Left renal cortex interstitium (tissue), 4 donors: ENCODE results near the gene DSCAML1. TPM values are rescaled to one million over a fixed set of nuclear protein-coding genes. Genes with fewer than 3 reads are reported as not detected.

ENCODE experiments used
- polyA plus RNA-seq, 4 donors: library from polyadenylated mRNA; unstranded; fragments of 120-200 nt; gene quantifications; one replicate each; pipeline ENCODE4 v1.2.1, GENCODE V29; 2013; ENCODE audit not compliant: insufficient read length in 4 of 4

DSCAML1 gene
- polyA plus RNA-seq, 4 donors: 1.3 to 4.0 (median 2.0) TPM

Other genes with a start within 250 kb of the DSCAML1 start
- 100 to 1,000 TPM; 486 to 549 (median 495) TPM for gene FXYD2, start 27.5 kb upstream of the DSCAML1 start, polyA plus RNA-seq
- 100 to 1,000 TPM; 122 to 150 (median 143) TPM for gene FXYD6, start 79.4 kb upstream of the DSCAML1 start, polyA plus RNA-seq
- under 1 TPM; 0.56 to 0.81 (median 0.74) TPM for gene TMPRSS13, start 132.2 kb upstream of the DSCAML1 start, polyA plus RNA-seq
- gene IL10RA, start 189.2 kb upstream of the DSCAML1 start, polyA plus RNA-seq: 1 to 10 TPM; 2.2 to 3.1 (median 2.6) TPM